GM18508 (cell line): ENCODE results near the gene BPIFB1.

ENCODE experiments used
- ATAC-seq: cut with Tn5 transposase; IDR thresholded peaks from one replicate; pipeline ENCODE4 v1.9.1; 2021; ENCODE audit warnings: moderate number of reproducible peaks; ENCODE audit not compliant: insufficient read depth, unreplicated experiment

Gene BPIFB1

DNA sequence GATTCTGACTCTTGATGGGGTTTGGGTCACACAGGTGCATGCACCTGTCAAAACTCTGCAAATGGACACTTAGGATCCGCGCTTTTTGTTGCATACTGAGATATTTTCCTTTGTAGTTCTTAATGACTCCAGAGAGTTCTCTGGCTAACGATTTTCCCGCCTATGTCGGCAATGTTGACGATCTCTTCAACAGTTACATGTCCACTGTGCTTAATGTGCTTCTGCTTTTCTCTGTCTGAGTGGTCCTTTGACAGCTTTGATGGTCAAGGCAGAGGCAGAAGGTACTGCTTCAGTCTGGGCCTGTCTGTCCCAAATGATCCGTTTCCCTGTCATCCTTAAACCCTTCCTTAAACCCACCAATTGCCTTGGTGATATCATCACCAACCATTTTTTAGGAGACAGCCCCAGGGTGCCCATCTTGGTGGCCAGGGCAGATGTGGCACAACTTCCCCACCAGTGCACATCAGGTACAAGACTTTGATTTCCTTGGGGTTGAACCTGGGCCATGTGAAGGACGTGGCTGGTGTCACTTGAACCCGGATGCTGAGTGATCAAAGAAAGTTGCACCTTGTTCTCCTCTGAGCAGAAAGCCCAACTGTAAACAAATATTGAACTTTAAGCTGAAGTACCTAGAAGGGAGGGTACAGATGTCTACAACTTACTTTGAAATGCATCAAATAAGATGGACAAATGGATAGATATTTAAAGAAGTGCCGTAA lies 10.7 kb upstream of the BPIFB1 start:
- ATAC-seq: no peak

DNA sequence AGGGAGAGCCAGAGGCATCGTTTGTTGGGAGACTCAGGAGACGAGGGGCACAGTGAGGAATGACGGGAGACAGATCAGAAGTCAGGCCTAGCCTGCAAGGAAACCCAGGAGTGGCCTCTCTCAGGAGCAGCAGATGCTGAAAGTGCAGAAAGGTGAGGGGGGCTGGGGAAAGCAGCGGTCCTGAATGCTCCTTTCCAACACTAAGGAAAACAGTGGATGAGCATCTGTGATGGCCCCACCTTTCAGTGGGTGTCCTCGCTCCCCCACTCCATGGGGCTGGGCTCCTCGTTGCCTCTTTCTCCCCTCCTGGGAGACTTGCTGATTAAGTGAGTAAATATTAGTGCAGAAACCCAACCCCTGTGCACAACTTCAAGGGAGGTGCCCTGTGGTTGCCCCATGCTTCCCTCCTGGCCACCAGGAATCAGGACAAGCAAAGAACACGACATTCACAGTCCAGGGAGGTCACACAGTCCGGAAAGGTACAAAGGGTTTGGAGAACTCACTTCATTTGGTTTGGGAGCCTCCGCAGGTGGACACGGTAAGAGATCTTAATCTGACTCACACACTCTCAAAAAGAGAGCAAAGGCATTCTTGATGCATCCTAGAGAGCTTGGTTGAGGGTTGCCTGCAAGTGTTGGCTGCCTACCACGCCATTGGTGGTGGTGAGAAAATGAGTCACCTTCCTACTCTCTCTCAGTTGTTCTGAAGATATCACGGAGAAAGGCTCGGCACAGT lies 9.7 kb upstream of the BPIFB1 start:
- no peak for ATAC-seq

DNA sequence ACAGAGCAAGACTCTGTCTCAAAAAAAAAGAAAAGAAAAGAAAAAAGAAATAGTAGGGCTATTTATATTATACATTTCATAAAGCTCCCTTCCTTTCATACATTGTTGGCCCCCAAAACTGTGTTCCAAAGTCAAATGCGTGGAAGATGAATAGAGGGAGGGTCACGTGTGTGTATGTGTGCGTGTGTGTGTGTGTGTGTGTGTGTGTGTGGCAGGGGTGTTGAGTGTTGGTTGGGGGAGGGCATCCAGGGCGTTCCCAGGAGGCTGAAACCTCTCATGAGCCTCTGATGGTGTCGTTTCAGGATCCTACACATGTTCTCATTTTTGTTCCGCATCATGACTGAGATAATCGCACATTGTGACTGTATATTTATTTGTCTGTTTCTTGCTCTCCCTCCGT lies 7.8 kb upstream of the BPIFB1 start:
- no peak for ATAC-seq

DNA sequence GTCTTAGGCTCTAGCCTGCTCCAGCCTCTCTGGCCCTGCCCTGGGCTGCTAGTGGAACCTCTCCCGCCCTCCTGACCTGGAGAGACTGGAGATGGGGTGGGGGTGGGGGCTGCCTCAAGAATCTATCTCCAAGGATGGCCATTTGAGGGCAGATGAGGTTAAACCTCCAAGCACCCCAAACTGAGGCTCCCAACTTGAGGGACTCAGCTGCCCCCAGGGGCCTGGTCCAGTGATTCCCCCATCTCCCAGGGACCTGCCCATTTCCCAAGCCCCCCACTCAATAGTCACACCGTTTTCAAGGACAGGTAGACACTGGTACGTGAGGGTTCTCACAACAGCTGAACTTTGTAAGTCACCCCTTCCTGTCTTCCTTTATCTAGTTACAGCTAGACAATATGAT lies 7.1 kb upstream of the BPIFB1 start:
- ATAC-seq: no peak

DNA sequence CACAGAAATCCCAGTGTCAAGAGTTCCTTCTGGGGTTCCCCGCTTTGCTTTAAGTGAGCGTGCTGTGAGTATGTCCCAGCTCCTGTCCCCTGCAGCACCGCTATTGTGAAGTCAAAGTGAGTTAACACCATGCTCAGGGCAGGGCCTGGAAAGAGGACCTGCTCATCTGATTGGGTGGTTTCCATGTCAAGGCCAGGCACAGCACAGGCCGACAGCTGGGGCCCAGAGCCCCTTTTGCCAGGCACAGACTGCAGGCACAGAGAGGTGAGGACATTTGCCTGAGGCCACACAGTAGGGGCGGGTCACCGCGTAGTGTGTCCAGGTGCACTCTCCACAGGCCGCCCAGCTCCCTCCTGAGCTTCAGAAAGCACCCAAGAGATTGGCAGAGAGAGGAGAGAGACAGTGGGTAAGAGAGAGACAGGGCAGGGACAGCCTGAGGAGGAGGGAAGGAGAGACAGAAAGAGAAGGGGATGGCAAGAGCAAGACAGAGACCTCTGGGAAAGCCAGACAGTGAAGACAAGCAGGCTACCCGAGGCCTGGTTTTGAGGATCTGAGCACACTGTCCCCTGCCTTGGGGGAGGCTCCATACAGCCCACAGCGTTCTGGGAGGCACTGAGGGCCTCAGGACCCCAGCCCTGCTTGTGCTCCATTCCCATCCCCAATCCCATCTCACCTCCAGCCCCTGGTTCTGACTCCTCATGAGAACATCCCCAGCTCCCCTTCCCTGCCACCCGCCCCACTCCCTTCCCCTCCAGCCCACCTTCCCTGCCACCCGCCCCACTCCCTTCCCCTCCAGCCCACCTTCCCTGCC lies 6.5 kb upstream of the BPIFB1 start:
- no peak for ATAC-seq

DNA sequence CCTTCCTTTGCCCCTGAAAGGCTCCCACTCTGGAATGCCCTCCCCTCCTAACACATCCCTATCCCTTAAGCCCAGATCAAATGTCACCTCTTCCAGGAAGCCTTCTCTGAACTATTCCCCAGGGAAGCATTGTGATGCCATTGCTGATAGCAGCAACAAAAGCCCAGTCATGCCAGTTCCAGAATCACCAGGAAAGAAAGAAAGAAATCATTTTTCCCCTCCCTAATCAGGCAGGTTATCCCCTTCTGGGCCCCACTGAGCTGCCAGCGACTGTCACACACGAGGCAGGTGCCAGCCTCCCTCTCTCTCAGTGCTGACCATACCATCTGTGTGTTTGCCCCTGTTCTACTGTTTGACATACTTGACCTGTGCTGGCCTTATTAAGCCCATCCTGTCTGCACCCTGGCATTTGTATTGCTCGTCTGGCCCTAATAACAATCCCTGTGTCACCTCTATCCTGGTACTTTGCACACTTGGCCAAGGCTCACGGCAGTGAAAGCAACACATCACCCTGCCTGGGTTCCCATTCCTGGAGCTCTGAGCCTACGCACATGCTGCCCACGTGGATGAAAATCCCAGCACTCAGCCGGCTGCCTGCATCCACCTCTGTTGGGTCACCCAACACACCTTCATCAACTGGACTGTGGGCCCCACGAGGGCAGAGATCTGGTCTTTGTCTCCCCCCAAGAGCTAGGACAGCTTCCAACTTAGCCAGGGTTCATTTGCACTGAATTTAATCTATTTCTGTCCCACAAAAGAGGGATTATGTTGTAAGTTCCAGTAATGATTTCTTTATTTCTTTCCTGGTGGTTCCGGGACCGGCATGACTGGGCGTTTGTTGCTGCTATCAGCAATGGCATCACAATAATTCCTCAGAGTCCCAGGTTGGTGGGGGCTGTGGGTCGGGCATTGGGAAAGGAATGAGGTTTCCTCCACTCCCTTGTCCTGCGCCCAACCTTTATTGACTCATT lies 5.3 kb upstream of the BPIFB1 start:
- no peak for ATAC-seq

DNA sequence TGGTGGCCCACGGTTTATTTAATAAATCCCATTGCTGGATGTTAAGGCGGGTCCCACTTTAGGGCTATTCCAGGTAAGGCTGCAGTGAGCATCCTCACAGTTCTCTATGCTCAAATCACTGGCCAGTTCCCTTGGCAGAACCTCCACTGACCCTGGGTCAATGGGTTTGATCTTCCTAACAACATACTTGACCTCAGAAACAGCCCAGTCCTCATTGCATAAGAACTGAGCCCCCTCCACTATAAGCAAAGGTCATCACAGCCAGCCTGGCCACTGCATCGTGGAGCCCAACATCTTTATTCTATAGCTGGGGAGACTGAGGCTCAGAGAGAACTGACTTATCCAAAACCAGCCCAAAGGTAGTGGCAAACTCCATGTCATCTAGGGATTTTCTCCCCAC lies 4.3 kb upstream of the BPIFB1 start:
- ATAC-seq: no peak

DNA sequence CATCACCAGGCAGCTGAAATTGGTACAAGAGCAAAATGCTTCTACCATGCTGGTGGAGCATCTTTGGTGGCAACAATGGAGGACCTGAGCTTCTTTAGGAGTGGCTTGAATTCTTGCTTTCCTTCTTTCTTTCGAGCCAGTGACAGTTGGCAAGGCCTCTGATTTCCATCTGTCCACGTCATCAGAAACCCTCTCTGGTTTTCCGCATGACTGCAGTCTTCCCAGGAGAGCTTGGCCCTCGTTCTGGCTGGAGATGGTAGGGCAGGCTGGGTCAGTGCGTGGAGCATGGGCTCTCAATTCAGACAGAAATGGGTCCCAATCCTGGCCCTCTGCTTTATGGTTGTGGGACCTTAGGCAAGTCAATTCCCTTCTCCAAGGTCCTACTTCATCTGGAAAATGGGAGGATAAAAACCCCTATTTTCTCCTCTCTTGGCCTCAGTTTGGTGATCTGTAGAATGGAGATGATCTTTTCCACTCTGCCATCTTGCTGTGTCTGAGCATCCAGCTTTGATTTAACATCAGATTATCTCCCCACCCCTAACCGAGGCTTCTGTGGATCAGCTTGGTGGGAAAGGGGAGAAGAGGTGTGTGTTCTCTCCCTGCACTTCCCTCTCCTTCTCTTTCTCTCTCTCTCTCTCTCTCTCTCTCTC lies 3.6 kb upstream of the BPIFB1 start:
- ATAC-seq: no peak

DNA sequence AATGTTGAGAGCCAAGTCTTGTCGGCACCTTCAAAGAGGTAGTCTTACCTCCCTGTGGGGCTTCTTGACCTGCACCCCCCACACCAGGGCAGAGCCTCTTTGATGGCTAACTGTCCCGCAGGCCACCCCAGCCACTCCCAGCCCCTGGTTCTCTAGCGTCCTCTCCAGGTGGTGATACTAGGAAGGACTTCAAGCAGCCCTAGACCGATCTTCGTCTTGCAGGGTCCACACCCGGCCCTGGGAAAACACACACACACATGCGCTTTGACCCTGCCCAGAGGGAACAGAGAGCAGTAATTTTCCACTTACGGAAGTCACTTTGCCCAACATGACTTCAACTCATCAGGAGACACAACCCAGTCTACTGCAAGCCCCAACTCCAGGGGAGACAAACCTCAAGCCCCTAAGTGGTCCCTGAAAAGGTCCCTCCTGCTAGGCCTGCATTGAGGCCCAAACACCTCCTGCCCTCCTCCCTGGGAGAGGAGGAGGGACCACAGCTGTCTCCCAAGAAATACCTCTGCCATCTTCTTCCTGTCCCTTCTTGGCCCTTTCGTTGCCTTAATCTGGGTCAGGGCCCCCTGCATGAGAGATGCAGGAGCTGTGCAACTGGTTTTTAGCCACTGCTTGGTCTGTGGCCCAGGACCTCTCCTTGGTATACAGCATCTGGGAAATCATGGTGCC lies 2.9 kb upstream of the BPIFB1 start:
- no peak for ATAC-seq

DNA sequence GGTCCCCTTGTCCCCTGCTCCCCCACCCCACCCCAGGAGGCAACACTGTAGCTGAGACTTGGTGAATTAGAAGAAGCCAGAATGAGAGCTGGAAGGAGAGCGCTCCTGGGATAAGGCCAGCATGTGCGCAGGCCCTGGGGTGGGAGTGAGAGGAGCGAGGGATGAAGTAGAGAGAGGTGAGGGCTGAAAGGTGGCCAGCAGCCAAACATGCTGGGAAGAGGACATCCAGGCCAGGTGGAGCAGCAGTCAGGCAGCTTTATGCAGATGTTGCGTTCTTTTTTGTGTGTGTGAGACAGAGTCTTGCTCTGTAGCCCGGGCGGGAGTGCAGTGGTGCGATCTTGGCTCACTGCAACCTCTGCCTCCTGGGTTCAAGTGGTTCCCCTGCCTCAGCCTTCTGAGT lies 2.2 kb upstream of the BPIFB1 start:
- no peak for ATAC-seq

DNA sequence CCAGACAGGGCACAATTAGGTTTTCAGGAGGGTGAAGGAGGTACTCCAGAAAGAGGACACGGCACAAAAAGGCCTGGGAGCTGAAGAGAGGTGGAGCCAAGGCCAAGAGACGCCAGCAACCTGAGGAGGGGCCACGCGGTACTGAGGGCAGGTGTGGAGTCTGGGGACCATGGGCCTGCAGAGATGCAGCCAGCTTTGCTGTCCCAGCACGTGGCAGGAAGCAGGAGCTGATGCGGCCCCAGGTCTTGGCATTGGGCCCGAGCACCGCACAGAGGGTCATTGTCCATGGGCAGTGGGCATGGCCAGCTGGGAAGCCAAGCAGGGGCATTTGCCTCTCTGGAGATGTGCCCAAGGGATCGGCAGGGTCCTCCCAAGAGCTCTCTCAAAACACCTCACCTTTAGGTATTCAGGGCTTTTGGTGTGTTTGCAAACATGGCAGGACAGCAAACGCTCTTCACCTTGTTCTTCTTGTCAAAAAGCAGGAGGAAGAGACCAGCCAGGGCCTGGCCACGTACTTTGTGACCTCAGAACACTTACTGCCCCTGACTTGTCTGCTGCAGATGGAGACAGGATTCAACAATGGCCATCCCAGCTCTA lies 1.4 kb upstream of the BPIFB1 start:
- ATAC-seq: no peak

DNA sequence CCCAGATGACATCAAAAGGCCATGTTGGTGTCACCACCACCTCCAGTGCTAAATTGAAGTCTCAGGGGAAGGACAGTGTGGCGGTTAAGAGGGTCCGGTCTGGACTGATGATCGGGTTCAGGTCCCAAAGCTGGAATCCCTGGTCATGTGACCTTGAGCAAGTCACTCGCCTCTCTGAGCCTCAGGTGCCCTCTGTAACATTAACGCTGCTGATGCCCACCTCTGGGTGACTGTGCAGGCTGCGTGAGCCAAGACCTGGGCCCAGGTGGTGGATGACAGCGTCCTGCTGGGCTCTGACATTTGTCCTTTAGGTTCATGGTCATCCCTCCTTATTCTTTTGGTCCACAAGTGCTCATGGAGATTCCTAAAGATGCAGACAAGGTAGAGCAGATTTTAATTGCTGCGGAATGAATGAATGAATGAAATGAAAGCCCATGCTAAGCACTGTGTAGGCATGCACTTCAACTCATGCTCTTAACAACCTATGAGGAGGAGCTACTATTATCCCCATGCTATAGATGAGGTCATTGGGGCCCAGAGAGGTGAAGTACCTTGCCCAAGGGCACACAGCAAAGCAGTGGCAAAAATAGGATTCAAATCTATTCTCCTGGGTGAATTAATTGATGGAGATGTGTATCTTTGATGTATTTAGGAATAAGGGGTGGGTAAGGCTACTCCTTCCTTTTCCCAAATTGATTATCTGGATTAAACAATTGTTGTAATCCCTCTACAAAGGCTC lies 649 bp upstream of the BPIFB1 start:
- no peak for ATAC-seq

DNA sequence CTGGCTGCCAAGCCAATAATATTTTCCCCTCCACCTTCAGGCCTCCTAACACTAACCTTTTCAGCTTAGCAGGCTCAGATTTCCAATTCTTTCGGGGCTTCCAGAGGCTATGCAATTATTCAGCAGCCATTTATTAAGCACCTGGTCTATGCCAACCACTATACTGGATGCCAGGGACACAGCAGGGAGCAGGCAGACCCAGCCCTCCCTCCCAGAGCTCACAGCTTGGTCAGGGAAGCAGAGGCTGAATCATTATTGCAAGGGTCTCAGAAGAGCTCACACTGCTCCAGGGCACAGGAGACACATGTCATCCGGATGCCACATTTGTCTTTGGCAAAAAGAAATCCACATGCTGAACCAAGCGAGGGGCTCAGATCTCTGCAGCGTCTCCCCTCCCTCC lies 1.3 kb downstream of the BPIFB1 start:
- no peak for ATAC-seq

DNA sequence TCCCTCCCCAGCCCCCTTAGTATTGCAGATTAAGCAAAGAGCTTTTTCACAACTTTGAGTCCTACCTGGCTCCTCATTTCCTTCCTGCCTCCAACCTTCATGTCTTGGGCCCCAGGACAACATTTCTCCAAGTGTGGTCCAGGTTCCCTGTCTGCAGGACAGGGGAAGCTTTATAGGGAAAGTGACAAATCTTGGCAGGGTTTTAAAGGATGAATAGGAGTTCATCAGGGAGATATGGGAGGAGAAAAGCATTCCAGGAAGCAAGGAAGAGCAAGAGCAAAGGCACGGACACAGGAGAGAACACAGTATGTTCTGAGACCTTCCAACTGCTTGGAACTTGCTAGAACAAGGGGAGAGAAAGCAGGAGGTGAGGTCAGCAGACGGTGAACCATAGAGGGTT lies 1.9 kb downstream of the BPIFB1 start:
- ATAC-seq: no peak

DNA sequence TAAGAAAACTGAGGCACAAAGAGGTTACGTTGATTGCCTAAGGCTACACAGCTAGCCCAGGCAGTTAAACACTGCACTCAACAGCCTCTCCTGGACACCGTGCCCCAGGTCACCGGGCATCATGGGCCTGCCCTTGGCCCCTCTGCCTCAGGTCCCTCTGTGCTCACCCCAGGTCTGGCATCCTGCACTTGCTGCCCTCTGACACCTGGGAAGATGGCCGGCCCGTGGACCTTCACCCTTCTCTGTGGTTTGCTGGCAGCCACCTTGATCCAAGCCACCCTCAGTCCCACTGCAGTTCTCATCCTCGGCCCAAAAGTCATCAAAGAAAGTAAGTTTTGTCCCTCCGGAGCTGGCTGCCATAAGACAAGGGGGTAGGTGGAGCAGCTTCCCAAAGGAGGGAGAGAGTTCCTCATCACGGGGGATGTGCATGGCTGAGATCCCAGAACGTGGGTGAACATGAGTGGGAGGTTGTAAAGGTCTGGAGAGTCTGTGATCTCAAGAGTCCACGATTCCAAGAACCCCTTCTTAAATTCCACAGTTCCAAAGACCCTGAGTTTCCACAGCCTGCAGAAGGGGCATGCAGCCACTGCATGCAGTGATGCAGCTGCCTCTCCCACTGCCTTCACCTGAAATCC lies 3.0 kb downstream of the BPIFB1 start:
- ATAC-seq: no peak

DNA sequence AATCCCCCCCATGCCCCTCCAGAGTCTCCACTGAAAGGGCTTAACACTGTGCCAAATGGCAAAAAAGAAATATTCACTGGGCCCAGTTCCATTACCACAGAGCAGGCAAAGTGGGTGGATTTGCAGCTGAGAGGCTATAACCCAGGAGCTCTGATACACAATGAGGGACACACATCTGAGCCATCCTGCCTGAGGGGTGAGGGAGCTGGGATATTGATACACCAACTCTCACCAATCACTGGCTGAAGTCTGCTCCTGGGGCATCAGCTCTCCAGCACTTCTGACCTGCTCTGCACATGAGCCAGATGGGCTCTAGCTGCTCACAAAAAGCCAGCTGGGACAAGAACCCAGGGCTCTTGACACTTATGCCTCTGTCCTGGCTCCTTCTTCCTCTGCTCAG lies 4.9 kb downstream of the BPIFB1 start:
- no peak for ATAC-seq

DNA sequence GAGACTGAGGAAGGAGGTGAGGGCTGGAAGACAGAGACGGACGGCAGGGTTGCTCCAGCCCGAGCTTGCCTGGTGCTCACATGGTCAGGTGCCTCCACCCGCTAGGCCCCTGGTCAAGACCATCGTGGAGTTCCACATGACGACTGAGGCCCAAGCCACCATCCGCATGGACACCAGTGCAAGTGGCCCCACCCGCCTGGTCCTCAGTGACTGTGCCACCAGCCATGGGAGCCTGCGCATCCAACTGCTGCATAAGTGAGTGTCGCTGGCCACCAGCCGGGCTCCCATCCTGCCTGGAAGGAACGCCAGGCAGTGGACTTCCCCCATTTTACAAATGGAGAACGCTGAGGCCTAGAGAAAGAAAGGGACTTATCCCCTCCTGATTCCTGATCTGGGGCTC lies 7.8 kb downstream of the BPIFB1 start:
- no peak for ATAC-seq

DNA sequence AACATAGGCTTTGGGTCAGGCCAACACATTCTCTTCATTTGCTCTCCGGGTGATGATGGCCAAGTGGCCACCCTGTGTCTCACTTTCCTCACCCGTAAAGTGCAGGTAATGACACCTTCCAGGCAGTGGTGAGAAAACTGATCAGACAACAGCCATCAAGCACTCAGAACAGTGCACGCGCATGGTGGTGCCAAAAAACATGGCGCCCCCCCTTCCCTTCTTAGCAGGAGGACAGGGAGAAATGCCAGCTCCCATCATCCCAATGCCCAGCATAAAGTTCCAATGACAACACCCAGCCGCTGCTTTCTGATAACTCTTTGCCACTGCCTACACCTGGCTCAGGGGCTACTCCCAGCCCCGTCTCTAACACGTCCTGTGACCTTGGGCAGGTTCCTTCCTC lies 8.4 kb downstream of the BPIFB1 start:
- ATAC-seq: no peak
